BLaER1 (cell line): Measurements from ENCODE around the gene LPCAT2.

Source experiments
- H3K27ac ChIP-seq: shearing (Covaris generic); formaldehyde crosslinking; 2 replicates; pipeline ENCODE4 v1.8.1; 2022
- H3K27me3 ChIP-seq: shearing (Covaris generic); formaldehyde crosslinking; 2 replicates; pipeline ENCODE4 v1.8.1; 2022
- H3K36me3 ChIP-seq: shearing (Covaris generic); formaldehyde crosslinking; 2 replicates; pipeline ENCODE4 v1.8.1; 2022
- H3K4me1 ChIP-seq: shearing (Covaris generic); formaldehyde crosslinking; 2 replicates; pipeline ENCODE4 v1.8.1; 2022
- H3K4me2 ChIP-seq: shearing (Covaris generic); formaldehyde crosslinking; 2 replicates; pipeline ENCODE4 v1.8.1; 2022
- H3K4me3 ChIP-seq: shearing (Covaris generic); formaldehyde crosslinking; 2 replicates; pipeline ENCODE4 v1.8.1; 2022
- H3K9ac ChIP-seq: shearing (Covaris generic); formaldehyde crosslinking; 2 replicates; pipeline ENCODE4 v1.8.1; 2022
- H3K9me3 ChIP-seq: shearing (Covaris generic); formaldehyde crosslinking; 2 replicates; pipeline ENCODE4 v1.8.1; 2022
- H4K20me1 ChIP-seq: shearing (Covaris generic); formaldehyde crosslinking; 2 replicates; pipeline ENCODE4 v1.8.1; 2022
- Cebpa-rat ChIP-seq: shearing (Covaris generic); IDR thresholded peaks from 2 replicates; pipeline ENCODE4 v1.8.1; 2022

The LPCAT2 gene

DNA sequence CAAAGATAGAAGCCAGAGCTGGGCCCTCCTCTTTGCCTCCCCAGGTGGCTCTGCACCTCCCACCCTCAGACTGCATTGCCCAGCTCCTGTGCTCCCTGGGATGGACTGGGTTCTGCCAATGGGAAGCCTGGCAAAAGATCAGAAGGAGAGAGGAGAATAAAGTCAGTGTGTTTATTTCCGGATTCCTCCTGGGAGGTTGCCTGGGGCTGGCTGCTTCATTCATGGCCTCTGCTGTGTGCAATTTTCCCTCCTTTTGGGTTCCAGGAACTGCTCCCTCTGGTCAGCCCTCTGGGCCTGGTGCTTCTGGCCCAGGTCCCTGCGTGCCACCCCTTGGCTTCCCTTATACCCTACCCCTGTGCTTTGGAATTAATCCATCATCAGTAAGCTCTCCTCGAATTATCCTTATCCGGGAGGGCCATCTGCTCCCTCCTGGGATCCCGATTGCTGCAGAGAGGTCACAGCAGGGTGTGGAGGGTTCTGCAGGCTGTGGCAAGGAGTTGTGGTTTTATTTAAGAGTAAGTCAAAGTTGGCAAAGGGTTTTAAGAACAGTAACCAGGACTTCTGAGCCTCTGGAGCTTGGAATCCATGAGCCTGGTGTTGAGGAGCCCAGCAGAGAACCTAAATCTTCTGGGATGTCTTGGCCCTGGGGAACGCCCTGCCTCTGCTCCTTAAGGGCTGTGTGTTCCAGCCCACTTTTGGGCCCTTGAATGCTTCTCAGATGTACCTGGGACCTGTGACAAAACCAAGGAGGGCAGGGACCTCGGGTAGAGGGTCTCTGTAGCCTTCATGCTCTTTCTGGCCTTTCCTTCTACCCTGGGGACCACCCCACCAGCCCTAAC, 38.1 kb upstream of the LPCAT2 start:
- H3K27me3 ChIP-seq: no peaks in the 10 kb centered on the region
- H3K36me3 ChIP-seq: no peaks in the 10 kb centered on the region
- no peak overlapping the region for H3K4me3 ChIP-seq
- H3K4me2 ChIP-seq: no peak overlapping the region
- H4K20me1 ChIP-seq: no peaks in the 10 kb centered on the region
- H3K9ac ChIP-seq: no peak overlapping the region
- H3K4me1 ChIP-seq: no peaks in the 10 kb centered on the region
- no peak for TF ChIP-seq Cebpa-rat
- no peak overlapping the region for H3K27ac ChIP-seq
- H3K9me3 ChIP-seq: no peaks in the 10 kb centered on the region

DNA sequence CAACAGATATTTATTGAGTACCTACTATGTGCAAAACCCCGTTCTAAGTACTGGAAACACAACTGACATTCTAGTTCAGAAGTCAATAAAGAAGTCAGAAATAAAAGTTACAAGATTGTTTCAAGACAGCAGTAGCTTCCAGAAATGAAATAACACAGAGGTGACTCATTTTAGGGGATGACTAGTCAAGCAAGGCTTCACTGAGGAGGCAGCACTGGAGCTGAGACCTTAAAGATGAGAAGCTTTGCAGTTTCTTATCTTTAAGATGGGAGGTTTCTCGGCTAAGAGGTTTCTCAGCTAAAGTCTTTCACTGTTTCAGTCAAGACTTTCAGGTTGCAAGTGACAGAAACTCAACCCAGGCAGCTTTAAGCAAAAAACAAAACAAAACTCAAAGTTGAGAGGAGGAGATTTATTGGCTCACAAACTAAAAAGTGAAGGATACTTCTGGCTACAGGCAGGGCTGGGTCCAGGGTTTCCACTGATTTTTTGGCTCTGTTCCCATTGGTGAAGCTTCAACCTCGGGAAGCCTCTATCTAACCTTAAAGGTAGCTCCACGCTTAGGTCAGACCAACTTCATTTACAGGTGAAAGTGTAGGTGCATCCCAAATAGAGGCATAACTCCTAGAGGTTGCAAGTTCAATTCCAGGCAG, 37.3 kb upstream of the LPCAT2 start:
- TF ChIP-seq Cebpa-rat: no peak
- no peak overlapping the region for H3K4me2 ChIP-seq
- no peaks in the 10 kb centered on the region for H3K27me3 ChIP-seq
- no peaks in the 10 kb centered on the region for H3K36me3 ChIP-seq
- H4K20me1 ChIP-seq: no peaks in the 10 kb centered on the region
- no peak overlapping the region for H3K9ac ChIP-seq
- no peaks in the 10 kb centered on the region for H3K9me3 ChIP-seq
- no peak overlapping the region for H3K4me3 ChIP-seq
- no peak overlapping the region for H3K27ac ChIP-seq
- no peaks in the 10 kb centered on the region for H3K4me1 ChIP-seq

GRCh38 chr16:55473587-55473986, 35.3 kb upstream of the LPCAT2 start:
- H3K9me3 ChIP-seq: no peaks in the 10 kb centered on the region
- no peak overlapping the region for H3K4me3 ChIP-seq
- H3K36me3 ChIP-seq: no peaks in the 10 kb centered on the region
- no peak overlapping the region for H3K27ac ChIP-seq
- H3K4me1 ChIP-seq: no peaks in the 10 kb centered on the region
- H3K27me3 ChIP-seq: no peaks in the 10 kb centered on the region
- H3K4me2 ChIP-seq: no peak overlapping the region
- no peaks in the 10 kb centered on the region for H4K20me1 ChIP-seq
- H3K9ac ChIP-seq: no peak overlapping the region
- no peak for TF ChIP-seq Cebpa-rat

GRCh38 chr16:55474821-55475220, 34.1 kb upstream of the LPCAT2 start:
- no peak overlapping the region for H3K27ac ChIP-seq
- no peaks in the 10 kb centered on the region for H3K4me1 ChIP-seq
- TF ChIP-seq Cebpa-rat: no peak

DNA sequence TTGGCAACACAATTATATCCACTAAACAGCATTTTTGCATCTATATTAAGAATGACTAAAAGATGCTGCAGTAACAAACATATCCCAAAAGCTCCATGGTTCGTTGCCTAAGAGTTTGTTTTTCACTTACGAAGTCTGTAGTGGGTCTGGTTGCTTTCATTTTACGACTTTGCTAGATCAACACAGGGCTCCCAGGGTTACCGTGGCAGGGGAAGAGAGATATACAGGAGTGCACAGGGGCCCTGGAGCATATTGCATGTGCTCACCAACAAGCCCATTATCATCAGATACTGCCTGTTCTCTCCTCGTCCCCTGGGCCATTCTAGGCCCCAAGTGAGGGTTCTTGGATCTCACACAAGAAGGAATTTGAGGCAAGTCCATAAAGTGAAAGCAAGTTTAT, 33.0 kb upstream of the LPCAT2 start:
- no peak overlapping the region for H3K4me3 ChIP-seq
- no peak overlapping the region for H3K27ac ChIP-seq
- no peaks in the 10 kb centered on the region for H3K36me3 ChIP-seq
- TF ChIP-seq Cebpa-rat: no peak
- no peak overlapping the region for H3K9ac ChIP-seq
- 0 out of 2 replicates have a peak, but pooled peaks cover 13% of the 10 kb centered on the region for H3K27me3 ChIP-seq
- no peak overlapping the region for H3K4me2 ChIP-seq
- no peaks in the 10 kb centered on the region for H3K9me3 ChIP-seq
- no peaks in the 10 kb centered on the region for H3K4me1 ChIP-seq
- H4K20me1 ChIP-seq: no peaks in the 10 kb centered on the region

More at GRCh38 chr16:55474821-55475220, 34.1 kb upstream of the LPCAT2 start:
- no peaks in the 10 kb centered on the region for H3K36me3 ChIP-seq
- 0 out of 2 replicates have a peak, but pooled peaks cover 7% of the 10 kb centered on the region for H3K27me3 ChIP-seq
- no peak overlapping the region for H3K9ac ChIP-seq
- H3K9me3 ChIP-seq: no peaks in the 10 kb centered on the region
- no peaks in the 10 kb centered on the region for H4K20me1 ChIP-seq
- no peak overlapping the region for H3K4me3 ChIP-seq
- H3K4me2 ChIP-seq: no peak overlapping the region

DNA sequence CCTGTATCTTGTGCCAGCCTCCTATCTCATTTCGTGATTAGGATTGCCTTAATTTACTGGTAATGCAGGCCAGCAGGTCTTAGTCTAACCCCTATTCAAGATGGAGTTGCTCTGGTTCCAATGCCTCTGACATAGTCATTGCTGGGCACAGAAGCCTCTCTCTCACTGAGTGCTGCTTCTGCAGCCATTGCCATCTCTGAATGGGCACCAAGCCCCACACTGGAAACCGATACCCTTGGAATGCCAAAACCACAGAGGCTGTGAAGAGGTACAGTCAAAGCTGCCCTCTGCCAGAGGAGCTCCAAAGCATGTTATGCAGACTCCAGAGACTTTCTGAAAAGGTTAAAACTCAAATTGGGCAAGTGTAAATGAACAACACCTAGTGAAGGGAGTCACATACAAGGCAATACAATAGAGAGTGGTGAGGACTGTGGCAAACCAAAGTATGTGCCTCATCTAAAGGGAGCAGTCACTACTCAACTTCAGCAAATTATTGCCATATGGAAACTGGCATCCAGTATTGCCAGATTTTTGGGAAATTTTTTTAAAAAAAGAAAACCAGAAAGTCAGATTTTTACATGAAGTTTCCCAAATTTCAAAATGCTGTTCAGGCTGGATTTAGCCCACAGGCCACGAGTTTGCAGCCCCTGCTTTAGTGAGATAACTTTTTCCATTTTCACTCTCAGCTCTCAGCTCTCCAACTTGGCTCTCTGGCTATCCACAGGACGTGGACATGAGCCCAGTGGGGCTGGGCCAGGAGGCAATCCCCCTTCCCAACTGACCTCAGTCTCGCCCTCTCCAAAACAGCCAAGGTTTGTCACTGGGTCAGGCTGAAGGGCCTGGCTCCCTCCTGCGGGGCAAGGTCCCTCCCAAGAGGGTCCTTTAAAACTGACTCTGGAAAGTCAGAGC, 32.0 kb upstream of the LPCAT2 start:
- Histone ChIP-seq H4K20me1 (no peaks in the 10 kb centered on the region), H3K36me3 (no peaks in the 10 kb centered on the region), H3K27ac (no peak overlapping the region), H3K9me3 (no peaks in the 10 kb centered on the region), H3K27me3 (0 out of 2 replicates have a peak, but pooled peaks cover 13% of the 10 kb centered on the region), H3K4me3 (no peak overlapping the region), H3K9ac (no peak overlapping the region), H3K4me1 (no peaks in the 10 kb centered on the region), H3K4me2 (no peak overlapping the region)
- no peak for TF ChIP-seq Cebpa-rat

GRCh38 chr16:55477736-55478135, 31.1 kb upstream of the LPCAT2 start:
- TF ChIP-seq Cebpa-rat: no peak

DNA sequence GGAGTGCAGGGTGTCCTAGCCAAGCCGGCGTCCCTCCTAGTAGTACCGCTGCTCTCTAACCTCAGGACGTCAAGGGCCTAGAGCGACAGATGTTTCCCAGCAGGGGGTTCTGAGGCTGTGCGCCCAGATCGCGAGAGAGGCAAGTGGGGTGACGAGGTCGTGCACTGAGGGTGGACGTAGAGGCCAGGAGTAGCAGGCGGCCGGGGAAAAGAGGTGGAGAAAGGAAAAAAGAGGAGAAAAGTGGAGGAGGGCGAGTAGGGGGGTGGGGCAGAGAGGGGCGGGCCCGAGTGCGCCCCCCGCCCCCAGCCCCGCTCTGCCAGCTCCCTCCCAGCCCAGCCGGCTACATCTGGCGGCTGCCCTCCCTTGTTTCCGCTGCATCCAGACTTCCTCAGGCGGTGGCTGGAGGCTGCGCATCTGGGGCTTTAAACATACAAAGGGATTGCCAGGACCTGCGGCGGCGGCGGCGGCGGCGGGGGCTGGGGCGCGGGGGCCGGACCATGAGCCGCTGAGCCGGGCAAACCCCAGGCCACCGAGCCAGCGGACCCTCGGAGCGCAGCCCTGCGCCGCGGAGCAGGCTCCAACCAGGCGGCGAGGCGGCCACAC, 29.9 kb upstream of the LPCAT2 start, which contains the start of gene MMP2:
TSS of gene MMP2 (plus strand) at position 372 of the 603 bp plus-strand sequence. CDS start 282 bp downstream, outside the sequence.
- H4K20me1 ChIP-seq: no peaks in the 10 kb centered on the region
- no peak for TF ChIP-seq Cebpa-rat
- no peak within 1 kb of the TSS for H3K27ac ChIP-seq
- peak within 1 kb of the TSS; percentile 77 for H3K4me2 ChIP-seq
- no peaks in the 10 kb centered on the region for H3K9me3 ChIP-seq
- H3K27me3 ChIP-seq: 0 out of 2 replicates have a peak, but pooled peaks cover 13% of the 10 kb centered on the region
- no peaks in the 10 kb centered on the region for H3K4me1 ChIP-seq
- H3K4me3 ChIP-seq: peak within 1 kb of the TSS; percentile 63
- H3K36me3 ChIP-seq: no peaks in the 10 kb centered on the region
- H3K9ac ChIP-seq: 0 out of 2 replicates have a peak within 1 kb of the TSS, but pooled peaks have one; percentile 41

More at GRCh38 chr16:55477736-55478135, 31.1 kb upstream of the LPCAT2 start:
- H3K36me3 ChIP-seq: no peaks in the 10 kb centered on the region
- H3K4me3 ChIP-seq: no peak overlapping the region
- no peak overlapping the region for H3K9ac ChIP-seq
- H3K27ac ChIP-seq: no peak overlapping the region
- H3K4me2 ChIP-seq: no peak overlapping the region
- 0 out of 2 replicates have a peak, but pooled peaks cover 13% of the 10 kb centered on the region for H3K27me3 ChIP-seq
- no peaks in the 10 kb centered on the region for H3K9me3 ChIP-seq
- no peaks in the 10 kb centered on the region for H3K4me1 ChIP-seq
- no peaks in the 10 kb centered on the region for H4K20me1 ChIP-seq
